Inferior parietal cortex (tissue), 1 donor: ENCODE measurements around the gene RPS3.
A peak's percentile ranks its signal among the peaks of the same experiment; 100 is the strongest.

Experiments
- DNase-seq: peaks from one replicate; pipeline ENCODE4 v3.0.0-alpha.2; 2016; ENCODE audit errors: extremely low spot score

RPS3 gene

DNA sequence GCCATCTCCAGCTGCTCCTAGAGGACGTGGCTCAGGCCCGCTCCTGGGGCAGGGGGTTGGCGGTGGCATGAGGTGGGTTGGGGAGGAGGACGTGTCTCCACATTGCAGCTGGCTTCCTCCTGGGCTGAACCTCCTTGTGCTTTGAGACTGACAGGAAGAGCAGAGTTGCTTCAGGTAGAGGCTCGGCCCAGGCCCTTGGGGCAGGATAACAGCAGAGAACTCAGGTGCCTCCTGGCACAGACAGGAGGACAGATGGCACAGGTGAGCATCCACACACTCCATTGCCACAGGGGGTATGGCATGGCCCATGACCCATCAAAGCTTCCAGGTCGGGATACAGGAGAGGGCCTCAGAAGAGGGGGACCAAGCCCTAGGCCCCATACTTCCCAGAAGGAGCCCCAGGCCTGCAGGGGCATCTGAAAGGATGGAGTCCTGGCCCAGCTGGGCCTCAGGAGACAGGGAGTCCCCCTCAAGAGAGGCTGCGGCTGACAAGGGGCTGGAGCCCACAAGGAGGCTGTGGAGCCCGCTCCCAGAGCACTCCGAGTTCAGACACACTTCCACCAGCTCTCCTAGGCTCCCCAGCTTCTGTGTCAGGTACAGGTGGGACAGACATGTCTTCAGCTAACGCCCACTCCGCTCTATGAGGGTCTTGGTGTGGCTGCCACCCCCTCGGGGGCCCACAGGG is 35.7 kb downstream of the RPS3 start:
- DNase-seq: no peak

- no peak for DNase-seq
Measured at GRCh38 chr11:75435571-75435925, 36.2 kb downstream of the RPS3 start.

- DNase-seq: no peak
Measured at GRCh38 chr11:75436806-75437205, 37.5 kb downstream of the RPS3 start.

GRCh38 chr11:75437966-75438659 is 38.8 kb downstream of the RPS3 start:
- DNase-seq: no peak

DNA sequence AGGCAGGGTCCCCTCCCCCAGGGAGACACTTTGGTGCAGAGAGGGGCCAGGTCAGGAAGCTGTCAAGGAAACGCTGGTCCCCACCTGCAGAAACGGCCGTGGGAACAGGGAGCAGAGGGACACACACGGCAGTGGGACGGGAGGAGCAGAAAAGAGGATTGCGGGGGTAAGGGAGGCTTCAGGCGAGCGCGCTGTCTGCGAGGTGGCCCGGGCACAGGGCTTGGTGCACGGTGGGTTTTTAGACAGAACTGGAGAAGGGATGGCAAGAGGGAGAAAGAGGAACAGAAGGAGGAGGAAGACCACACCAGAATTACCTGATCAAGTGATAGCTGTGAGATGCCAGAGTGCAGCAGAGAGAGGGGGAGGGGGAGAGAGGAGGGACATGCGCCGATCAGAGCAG is 39.7 kb downstream of the RPS3 start:
- DNase-seq: no peak

GRCh38 chr11:75439495-75440120 is 40.3 kb downstream of the RPS3 start:
- DNase-seq: no peak

GRCh38 chr11:75440960-75441803 is 41.9 kb downstream of the RPS3 start:
- no peak for DNase-seq

DNA sequence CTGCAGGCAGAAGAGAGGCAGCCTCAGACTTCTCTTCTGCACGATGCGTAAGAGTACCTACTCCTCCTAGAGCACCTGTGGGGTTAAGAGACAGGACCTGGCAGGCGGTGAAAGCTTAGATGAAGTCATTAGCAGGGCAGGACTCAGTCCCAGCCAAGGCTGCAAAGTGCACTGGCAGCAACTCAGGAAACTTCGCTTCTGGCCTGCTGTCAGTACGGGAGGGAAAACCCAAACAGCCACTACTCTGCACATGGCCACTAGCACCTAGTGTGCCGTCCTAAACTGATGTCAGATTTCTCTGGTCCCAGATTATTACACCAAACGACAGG is 42.5 kb downstream of the RPS3 start:
- no peak for DNase-seq

DNA sequence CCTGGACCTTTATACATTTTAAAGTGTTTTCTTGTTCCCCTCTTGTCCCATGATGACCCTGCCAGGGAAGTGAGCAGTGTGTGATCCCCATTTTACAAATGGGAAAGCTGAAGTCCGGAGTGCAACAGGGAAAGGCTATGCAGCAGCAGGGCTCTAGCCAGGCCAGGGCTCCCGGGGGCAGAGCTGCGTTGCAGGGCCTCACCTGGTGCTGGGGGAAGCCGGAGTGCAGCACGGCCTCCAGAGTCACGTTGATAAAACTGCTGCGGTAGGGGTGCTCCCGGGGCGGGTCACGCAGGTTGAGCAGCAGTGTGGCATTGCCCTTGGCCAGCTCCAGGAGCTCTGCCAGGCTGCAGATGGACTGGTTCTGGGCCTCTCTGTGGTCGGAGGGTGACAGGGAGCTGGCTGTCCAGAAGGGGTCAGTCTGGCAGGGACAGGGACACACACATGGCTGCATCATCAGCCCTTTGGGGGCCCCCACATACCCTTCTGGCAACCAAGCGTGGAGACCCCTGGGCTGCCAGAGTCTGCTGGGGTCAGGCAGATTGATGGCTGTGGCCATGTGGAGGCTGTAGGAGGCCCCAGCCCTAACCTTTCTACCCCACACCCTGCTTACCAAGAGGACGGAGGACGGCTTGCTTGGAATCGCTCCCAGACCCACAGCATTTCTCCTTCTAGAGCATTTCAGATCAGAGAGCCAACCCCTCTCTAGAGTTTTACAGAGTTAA is 43.0 kb downstream of the RPS3 start:
- DNase-seq: no peak

DNA sequence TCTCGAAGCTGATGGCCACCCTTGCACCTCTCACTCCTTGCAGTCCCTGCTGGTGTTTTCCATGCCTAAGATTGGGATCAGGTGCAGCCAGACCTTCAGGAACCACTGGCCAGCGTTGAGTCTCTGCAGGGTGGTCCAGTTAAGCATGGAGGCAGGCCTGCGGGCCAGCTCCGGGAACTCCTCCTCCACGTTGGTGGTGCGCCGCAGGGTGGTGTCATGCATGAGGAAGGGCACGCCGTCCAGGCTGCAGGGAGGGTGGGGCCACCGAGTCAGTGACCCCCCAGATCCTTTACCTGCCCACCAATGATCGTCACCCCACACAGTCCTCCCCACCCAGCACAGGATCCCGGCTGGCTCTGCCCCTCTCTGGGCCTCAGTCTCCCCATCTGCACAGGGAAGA is 43.7 kb downstream of the RPS3 start:
- no peak for DNase-seq

GRCh38 chr11:75445315-75445953 is 46.1 kb downstream of the RPS3 start:
- peak; percentile 91 for DNase-seq

DNA sequence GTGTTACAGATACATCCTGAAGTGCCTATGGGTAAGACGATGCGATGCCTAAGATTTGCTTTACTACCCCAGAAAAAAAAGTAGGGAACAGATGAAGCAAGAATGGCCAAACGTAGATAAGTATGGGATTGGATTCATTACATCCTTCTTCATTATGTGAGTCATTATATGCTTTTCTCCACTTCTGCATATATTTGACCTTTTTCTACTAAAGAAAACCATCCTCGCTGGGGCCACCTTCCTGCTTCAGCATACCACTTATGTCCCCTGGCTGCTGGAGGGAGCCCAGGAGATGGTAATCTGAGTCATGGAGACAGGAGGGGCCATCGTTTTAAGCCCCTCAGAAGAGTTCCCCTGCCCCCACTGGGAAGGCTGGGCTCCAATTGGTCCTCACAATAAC is 48.1 kb downstream of the RPS3 start:
- no peak for DNase-seq

DNA sequence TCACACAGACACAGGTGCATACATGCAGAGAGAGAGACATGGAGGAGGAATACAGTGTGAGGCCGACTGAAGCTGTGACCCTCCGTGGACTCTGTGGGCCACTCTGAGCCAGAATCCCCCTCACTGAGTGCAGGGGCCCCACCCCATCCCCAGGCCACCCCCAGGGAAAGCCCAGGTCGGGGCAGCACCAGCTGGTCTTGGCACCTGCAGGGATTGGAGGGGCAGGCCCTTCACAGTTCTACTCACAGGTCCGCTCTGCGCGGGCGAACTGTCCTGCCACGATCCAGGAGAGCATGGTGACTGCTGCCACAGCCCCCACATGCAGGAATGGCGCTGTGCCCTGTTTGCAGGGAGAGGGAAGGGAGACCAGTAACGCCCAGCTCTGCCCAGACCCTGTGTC is 50.0 kb downstream of the RPS3 start:
- no peak for DNase-seq

DNA sequence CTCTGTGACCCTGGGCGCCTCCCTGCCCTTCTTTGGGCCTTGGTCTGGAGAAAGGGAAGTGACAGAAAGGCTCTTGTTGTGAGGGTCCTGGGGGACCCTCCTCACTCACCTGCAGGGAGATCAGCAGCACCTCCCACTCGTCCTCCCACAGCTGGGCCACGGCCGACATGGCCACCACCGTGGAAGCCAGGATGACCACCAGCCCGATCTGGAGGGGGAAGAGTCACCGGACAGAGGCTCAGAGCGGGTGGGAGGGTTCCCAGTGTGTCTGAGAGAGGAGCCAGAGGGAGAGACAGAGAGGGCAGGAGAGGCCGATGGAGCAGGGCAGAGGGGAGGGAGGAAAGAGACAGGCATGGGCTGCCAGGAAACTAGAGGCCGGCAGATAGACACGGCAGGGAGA is 50.5 kb downstream of the RPS3 start:
- DNase-seq: no peak

DNA sequence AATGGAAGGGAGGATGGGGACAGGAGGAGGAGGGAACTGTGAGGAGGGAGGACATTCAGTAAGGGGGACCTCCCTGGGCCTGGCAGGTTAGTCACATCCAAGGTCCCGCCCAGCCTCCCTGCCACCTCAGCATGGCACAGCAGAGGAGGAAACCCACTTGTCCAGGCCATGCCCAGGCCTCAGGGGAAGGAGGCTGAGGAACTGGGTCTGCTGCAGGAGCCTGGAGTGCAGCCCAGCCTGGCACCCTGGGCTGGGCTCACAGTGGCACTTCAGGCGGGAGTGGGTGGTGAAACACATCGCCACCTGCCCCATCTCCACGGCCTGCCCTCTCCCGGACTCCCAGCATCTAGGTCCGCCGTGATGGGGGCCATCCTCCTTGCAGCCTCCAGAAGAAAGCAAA is 50.9 kb downstream of the RPS3 start:
- DNase-seq: no peak

DNA sequence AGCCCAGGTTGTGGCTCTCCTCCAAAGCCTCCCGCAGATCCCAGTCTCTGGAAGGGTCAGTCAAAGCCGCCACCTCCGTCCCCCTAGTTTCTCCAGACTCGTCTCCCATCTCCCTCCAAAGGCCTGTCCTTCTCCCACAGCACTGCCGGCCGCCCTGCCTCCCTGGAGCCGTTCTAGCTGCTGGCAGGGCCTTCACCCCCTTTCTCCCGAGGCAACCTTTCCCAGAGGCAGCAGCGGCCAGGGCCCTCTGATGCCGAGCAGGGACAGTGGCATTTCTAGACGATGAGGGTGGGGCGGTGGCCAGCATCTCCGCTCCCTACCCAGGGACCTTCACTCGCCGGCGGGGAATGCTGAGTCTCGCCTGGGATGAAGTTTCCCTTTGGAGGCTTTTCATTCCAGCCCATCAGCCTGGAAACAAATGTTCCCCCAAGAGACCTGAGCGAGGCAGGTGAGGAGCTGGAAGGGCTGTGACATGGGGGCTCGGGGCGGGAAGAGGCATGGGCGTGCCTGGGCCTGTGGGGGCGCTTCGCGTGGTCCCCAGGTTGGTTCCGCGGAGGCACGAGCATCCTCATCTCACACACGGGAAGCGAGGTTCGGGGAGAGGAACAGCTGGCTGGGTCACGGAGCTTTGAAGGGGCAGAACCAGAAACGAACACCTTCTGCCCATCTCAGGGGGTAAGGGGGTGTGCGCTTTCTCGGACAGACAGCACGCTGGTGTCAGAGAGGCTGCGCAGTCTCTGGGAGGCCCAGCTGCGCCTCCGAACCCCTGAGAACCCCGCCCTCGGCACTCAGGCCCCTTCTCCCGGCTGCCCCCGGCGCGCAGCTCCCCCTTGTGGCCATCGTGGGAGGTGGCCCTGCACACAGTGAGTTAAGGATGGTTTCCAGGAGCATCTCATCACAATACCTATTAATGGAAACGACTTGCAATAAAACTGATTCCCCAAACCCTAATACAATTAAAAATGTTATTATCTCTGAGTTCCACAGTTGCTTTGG is 51.8 kb downstream of the RPS3 start:
- DNase-seq: no peak

DNA sequence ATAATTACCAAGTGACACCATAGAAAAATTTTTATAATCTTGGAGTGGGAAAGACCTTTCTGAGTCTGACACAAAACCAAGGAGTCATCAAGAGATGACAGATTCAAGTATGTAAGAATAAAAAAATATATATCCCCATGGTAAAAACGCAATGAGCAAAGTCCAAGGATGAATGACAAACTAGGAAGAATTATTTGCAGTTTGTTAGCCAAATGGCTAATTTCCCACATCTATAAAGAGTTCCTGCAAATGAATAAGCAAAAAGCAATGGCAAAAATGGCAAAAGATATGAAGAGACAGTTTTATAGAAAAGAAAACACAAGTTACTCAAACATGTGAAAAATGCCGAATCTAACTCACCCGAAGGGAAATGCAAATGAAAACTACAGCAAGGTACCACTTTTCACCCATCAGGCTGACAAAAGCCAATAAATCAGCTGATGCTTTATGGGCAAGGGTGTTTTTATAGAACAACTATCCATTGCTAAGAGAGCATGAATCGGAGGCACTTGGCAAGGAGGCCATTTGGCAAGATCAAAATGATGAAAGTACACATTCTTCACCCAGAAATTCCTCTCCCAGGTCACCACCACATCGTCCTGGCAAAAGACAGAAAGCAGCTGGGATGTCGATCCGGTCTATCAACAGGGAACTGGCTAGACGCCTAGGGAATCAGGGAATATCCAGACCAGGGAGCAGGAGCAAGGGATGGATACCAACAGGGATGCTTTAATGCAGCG is 54.8 kb downstream of the RPS3 start:
- no peak for DNase-seq

DNA sequence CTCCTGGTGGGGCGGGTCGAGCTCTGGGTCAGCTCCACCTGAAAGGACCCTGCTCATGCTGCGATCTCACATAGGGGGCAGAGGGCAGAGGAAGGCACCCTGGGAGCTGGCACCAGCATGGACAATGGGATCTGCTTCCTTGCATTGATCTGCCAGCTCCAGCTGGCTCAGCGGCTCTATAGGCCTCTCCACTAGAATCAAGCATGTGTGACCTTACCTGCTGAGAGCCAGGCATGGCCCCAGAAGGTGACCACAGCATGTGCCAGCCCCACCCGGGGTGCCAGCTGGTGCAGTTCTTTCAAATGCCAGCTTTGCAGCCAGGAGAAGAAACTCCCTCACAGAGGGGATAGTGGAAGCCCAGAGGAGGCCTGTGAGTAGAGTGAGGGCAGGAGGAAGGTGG is 55.7 kb downstream of the RPS3 start:
- no peak for DNase-seq
